HepG2 (cell line): Measurements from ENCODE around the gene ATP11A. TPM values are rescaled to one million over a fixed set of nuclear protein-coding genes. Genes with fewer than 3 reads are reported as not detected.

Experiments
- ATAC-seq: fragments of 200-7000 bp; cut with Tn5 transposase; 3 replicates; pipeline ENCODE4 v1.9.1; 2020; ENCODE audit warnings: mild to moderate bottlenecking, moderate library complexity
- BruUV-seq: library from RNA; stranded (reverse); fragments of 400-500 nt; replicated peaks from 2 replicates; lab custom pipeline; 2021; lab: Mats Ljungman, UMichigan
- CTCF ChIA-PET: fragments of 300-600 bp; formaldehyde crosslinking; extraction: SDS; loops from one replicate; lab custom pipeline; 2021; ENCODE audit warnings: low total read pairs, inconsistent platforms, low intra/inter-chr PET ratio; lab: Yijun Ruan, JAX
- POLR2A ChIA-PET: fragments of 350-600 bp; sonication (Branson Sonifier 250); formaldehyde crosslinking; loops from one replicate; lab custom pipeline; 2020; ENCODE audit warnings: antibody characterized with exemption, inconsistent platforms; lab: Yijun Ruan, JAX
- DNase-seq: peaks from one replicate; pipeline ENCODE4 v3.0.0-alpha.2; 2015; ENCODE audit warnings: low spot score
- FAIRE-seq: peaks from 3 replicates; lab custom pipeline; 2011; peaks lifted over from hg19 to GRCh38; lab: Jason Lieb, UNC
- H2AFZ ChIP-seq: one replicate; pipeline ENCODE4 v1.6.1; 2011; ENCODE audit warnings: low read length, inconsistent platforms
- H3K27ac ChIP-seq: fragments of 300-600 bp; 3 replicates; pipeline ENCODE4 v1.8.0; 2011; ENCODE audit warnings: mixed run types, mild to moderate bottlenecking, mixed read lengths, low read length, inconsistent platforms; ENCODE audit not compliant: insufficient read depth; ENCODE audit errors: extremely low read length
- H3K27me3 ChIP-seq, 2 experiments: fragments of 200-600 bp in 1 of 2; 2 replicates in 1 of 2; 3 replicates in 1 of 2; pipeline versions ENCODE4 v1.6.0 to v1.8.0; 2011; ENCODE audit warnings: low read length in 2 of 2, mild to moderate bottlenecking in 2 of 2, moderate library complexity in 2 of 2, inconsistent platforms in 1 of 2; ENCODE audit not compliant: insufficient read depth in 2 of 2, control insufficient read depth in 1 of 2
- H3K36me3 ChIP-seq, 2 experiments: fragments of 200-600 bp in 1 of 2; replicated peaks in 1 of 2; 2 replicates in 1 of 2; 3 replicates in 1 of 2; pipeline versions ENCODE4 v1.5.1 to v1.8.0; 2011; ENCODE audit warnings: low read length in 2 of 2, inconsistent platforms in 1 of 2; ENCODE audit not compliant: insufficient read depth in 2 of 2, control insufficient read depth in 1 of 2
- H3K4me1 ChIP-seq: 2 replicates; pipeline ENCODE4 v1.5.1; 2012; ENCODE audit warnings: low read length, inconsistent platforms; ENCODE audit not compliant: insufficient read depth
- H3K4me2 ChIP-seq: 2 replicates; pipeline ENCODE4 v1.6.0; 2011; ENCODE audit warnings: low read depth, low read length, inconsistent platforms
- H3K4me3 ChIP-seq, 3 experiments: fragments of 200-600 bp in 1 of 3; sonication (generic), shearing (Covaris generic) in 1 of 3; replicated peaks in 1 of 3; 2 replicates each; pipeline ENCODE4 v1.5.1; 2011 to 2016; ENCODE audit warnings: low read length in 3 of 3, inconsistent platforms in 2 of 3, low read depth in 2 of 3, mild to moderate bottlenecking in 2 of 3, control low read depth in 1 of 3, mixed read lengths in 1 of 3; ENCODE audit not compliant: insufficient read depth in 1 of 3
- H3K79me2 ChIP-seq: one replicate; pipeline ENCODE4 v1.6.1; 2011; ENCODE audit warnings: low read length, inconsistent platforms; ENCODE audit not compliant: insufficient read depth
- H3K9ac ChIP-seq: 2 replicates; pipeline ENCODE4 v1.6.0; 2011; ENCODE audit warnings: mild to moderate bottlenecking, low read depth, low read length, inconsistent platforms; ENCODE audit not compliant: insufficient read depth
- H3K9me3 ChIP-seq: 2 replicates; pipeline ENCODE4 v1.5.1; 2012; ENCODE audit warnings: mild to moderate bottlenecking, low read length
- H4K20me1 ChIP-seq: 2 replicates; pipeline ENCODE4 v1.6.0; 2011; ENCODE audit warnings: inconsistent platforms, mild to moderate bottlenecking, low read length, moderate library complexity; ENCODE audit not compliant: insufficient read depth
- ARID4A ChIP-seq: sonication (generic); formaldehyde crosslinking; IDR thresholded peaks from 2 replicates; pipeline ENCODE4 v1.5.0; 2020; ENCODE audit warnings: mild to moderate bottlenecking, missing genetic modification reagents, borderline replicate concordance
- DR1 ChIP-seq: sonication (generic); formaldehyde crosslinking; IDR thresholded peaks from 2 replicates; pipeline ENCODE4 v1.8.0; 2021; ENCODE audit warnings: mild to moderate bottlenecking, missing genetic modification reagents, inconsistent platforms
- ETV5 ChIP-seq: IDR thresholded peaks from 2 replicates; pipeline ENCODE4 v1.6.1; 2018; ENCODE audit warnings: missing biosample characterization, missing genetic modification reagents, inconsistent platforms, borderline replicate concordance
- FOXO1 ChIP-seq: sonication (generic); formaldehyde crosslinking; IDR thresholded peaks from 2 replicates; pipeline ENCODE4 v1.4.0; 2020; ENCODE audit warnings: missing genetic modification reagents
- KIAA2018 ChIP-seq: sonication (generic); formaldehyde crosslinking; IDR thresholded peaks from 2 replicates; pipeline ENCODE4 v1.5.0; 2020; ENCODE audit warnings: mild to moderate bottlenecking, missing genetic modification reagents, borderline replicate concordance
- NFE2L1 ChIP-seq: sonication (generic); formaldehyde crosslinking; IDR thresholded peaks from 2 replicates; pipeline ENCODE4 v1.4.0; 2020; ENCODE audit warnings: missing genetic modification reagents, mild to moderate bottlenecking, borderline replicate concordance
- ZFP36 ChIP-seq: fragments of 150-350 bp; IDR thresholded peaks from 2 replicates; pipeline ENCODE4 v1.6.1; 2018; ENCODE audit warnings: borderline replicate concordance, low read length, low read depth; ENCODE audit not compliant: partially characterized antibody
- ZNF382 ChIP-seq: sonication (generic); formaldehyde crosslinking; IDR thresholded peaks from 2 replicates; pipeline ENCODE4 v1.5.0; 2020; ENCODE audit warnings: missing genetic modification reagents, mild to moderate bottlenecking, borderline replicate concordance
- ZNF703 ChIP-seq: sonication (generic); formaldehyde crosslinking; IDR thresholded peaks from 2 replicates; pipeline ENCODE4 v1.5.1; 2020; ENCODE audit warnings: missing genetic modification reagents, mild to moderate bottlenecking, moderate library complexity, borderline replicate concordance
- WGBS: methylation state at CpG from one replicate; pipeline ENCODE4 v1.1.6; 2017; ENCODE audit warnings: low lambda C conversion rate; 5-methylcytosine and 5-hydroxymethylcytosine counted together
- in situ Hi-C: cut with HindIII; loops from 2 replicates; pipeline ENCODE4 v1.10.0; 2017; ENCODE audit warnings: low pct_unique_long_range_greater_than_20kb; ENCODE audit not compliant: extremely low pct_ligation_motif_present
- intact Hi-C: fragments of 100-400 bp; cut with micrococcal nuclease; formaldehyde crosslinking; loops from one replicate; pipeline ENCODE4 v1.10.0; 2022; ENCODE audit not compliant: unreplicated experiment
- polyA plus RNA-seq, 8 experiments: library from polyadenylated mRNA; depleted of rRNA in 3 of 8; stranded (reverse) in 7 of 8; unstranded in 1 of 8; fragments of >200 nt; fragmentation: Illumina TruSeq in 4 of 8; extraction: Trizol in 4 of 8; gene quantifications; 2 replicates each; pipeline versions ENCODE4 v1.2.1 to v1.2.3, GENCODE V29; 2011 to 2016; ENCODE audit warnings: low read depth in 4 of 8, missing spikeins in 1 of 8, mixed read lengths in 1 of 8; ENCODE audit not compliant: insufficient read depth in 1 of 8
- total RNA-seq, 5 experiments: library from RNA; depleted of rRNA; stranded (reverse); fragments of >200 nt; fragmentation: Illumina TruSeq; extraction: Trizol; gene quantifications; 2 replicates each; pipeline ENCODE4 v1.2.3, GENCODE V29; 2016; ENCODE audit warnings: low read depth in 1 of 5

Gene ATP11A
- total and polyA plus RNA-seq, 2 of the 13 experiments (the other 11 are each of a cell fraction or from before 2014, with no cell fraction given), result 18.4 to 20.1 TPM

GRCh38 chr13:112718318-112718717 is 28.5 kb downstream of the ATP11A start:
- peaks cover 78% of the 10 kb centered on the region for H3K79me2 ChIP-seq
- ATAC-seq, result no peak
- no peak for FAIRE-seq

More at GRCh38 chr13:112718318-112718717, 28.5 kb downstream of the ATP11A start:
- Histone ChIP-seq H2AFZ (no peak overlapping the region), H4K20me1 (peaks cover 7% of the 10 kb centered on the region; the same call in 1 of the 2 replicates), H3K27ac (peak overlapping the region; percentile 18), H3K27me3 (no peaks in the 10 kb centered on the region), H3K36me3 (peaks cover 9 to 27% of the 10 kb centered on the region in 2 experiments; a peak in 3 of 5 replicates), H3K4me3 (no peak overlapping the region), H3K4me1 (peaks cover 82% of the 10 kb centered on the region), H3K4me2 (no peak overlapping the region), H3K9me3 (peaks cover 10% of the 10 kb centered on the region), H3K9ac (no peak overlapping the region)
- 97% methylated on average over 9 of the region's 9 CpGs for WGBS
- CTCF ChIA-PET, result no interaction called here
- POLR2A ChIA-PET, result no interaction called here
- no TSS peak for BruUV-seq
- DNase-seq, result no peak
- intact Hi-C loops (no loop called here), in situ Hi-C loops (no loop called here)
- TF ChIP-seq KIAA2018 (CRISPR knock-in tag) (no peak), DR1 (CRISPR knock-in tag) (no peak), NFE2L1 (CRISPR knock-in tag) (no peak), FOXO1 (CRISPR knock-in tag) (no peak), ETV5 (CRISPR knock-in tag) (no peak), ZFP36 (no peak), ZNF382 (no peak), ARID4A (CRISPR knock-in tag) (no peak), ZNF703 (no peak)
